GM18508 (cell line): Measurements from ENCODE around the gene UPF3B.
"Not testable (repeated sequence)": the region's sequence is repeated elsewhere in the genome, so short reads cannot be mapped to it uniquely, and the experiment has no call there.

Source experiments
- ATAC-seq: cut with Tn5 transposase; IDR thresholded peaks from one replicate; pipeline ENCODE4 v1.9.1; 2021; ENCODE audit warnings: moderate number of reproducible peaks; ENCODE audit not compliant: insufficient read depth, unreplicated experiment

Gene UPF3B

DNA sequence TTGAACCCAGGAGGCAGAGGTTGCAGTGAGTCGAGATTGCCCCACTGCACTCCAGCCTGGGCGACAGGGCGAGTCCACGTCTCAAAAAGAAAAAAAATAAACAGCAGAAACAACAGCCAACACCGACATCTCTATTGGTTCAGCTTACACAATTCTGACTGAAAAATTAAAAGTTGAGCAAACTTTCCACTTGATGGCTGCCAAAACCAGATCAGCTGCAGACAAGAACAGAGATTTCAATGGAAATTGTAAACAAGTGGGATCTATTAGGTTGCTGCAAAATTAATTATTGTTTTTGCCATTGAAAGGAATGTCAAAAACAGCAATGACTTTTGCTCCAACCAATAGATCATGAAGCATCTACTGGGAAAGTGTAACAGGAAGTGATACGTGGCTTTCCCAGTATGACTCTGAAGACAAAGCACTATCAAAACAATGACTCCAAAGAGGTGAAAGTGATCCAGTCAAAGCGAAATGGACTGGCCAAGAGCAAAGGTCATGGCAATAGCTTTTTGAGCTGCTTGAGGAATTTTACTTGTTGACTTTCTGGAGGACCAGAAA, 26.3 kb downstream of the UPF3B start:
- ATAC-seq: no peak

DNA sequence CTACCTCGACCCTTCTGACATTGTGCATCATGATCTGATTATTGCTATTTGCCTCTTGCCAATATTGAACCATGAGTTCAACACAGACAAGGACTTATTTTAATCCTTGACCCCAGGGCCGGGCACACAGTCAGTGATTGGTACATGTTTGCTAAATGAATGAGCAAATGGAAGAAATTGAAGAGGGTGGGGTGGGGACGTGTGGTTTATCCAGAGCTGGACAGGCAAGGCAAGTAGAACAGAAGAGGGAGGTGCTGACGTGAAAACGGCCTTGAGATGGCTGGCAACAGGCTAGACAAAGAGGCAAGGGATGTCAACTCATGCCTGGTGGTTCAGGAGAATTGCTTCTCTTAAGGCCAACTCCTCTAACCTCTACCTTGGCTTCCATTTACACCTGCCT, 28.5 kb downstream of the UPF3B start:
- not testable (repeated sequence) for ATAC-seq

DNA sequence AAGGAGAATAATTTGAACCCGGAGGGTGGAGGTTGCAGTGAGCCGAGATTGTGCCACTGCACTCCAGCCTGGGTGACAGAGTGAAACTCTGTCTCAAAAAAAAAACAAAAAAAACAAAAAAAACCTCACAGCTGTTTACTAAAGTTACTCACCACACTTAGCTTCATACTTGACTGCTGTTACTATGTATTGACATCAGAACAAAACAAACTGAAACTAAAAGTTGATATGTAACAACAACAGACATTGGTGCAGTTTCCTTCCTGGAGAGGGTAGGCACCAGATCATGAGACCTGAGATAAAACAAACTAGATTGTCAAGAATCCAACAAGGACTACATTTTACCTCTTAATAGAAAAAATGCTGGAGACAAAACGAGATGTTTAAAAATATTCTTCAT, 31.1 kb downstream of the UPF3B start:
- ATAC-seq: peak; percentile 99

DNA sequence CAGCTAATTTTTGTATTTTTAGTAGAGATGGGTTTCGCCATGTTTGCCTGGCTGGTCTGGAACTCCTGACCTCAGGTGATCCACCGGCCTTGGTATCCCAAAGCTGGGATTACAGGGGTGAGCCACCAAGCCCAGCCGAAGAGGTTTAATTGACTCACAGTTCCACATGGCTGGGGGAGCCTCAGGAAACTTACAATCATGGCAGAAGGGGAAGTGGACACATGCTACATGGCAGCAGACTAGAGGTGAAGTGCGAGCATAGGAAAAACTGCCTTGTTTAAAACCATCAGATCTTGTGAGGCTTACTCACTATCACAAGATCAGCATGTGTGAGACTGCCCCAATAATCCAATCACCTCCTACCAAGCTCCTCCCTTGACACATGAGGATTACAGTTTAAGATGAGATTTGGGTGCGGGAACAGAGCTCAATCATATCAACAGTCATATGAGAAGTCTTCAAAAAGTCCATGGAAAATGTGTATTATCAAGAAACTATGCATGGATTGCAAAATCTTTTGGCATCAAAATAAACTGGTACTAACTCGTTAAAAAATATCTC, 35.6 kb downstream of the UPF3B start:
- ATAC-seq: no peak

DNA sequence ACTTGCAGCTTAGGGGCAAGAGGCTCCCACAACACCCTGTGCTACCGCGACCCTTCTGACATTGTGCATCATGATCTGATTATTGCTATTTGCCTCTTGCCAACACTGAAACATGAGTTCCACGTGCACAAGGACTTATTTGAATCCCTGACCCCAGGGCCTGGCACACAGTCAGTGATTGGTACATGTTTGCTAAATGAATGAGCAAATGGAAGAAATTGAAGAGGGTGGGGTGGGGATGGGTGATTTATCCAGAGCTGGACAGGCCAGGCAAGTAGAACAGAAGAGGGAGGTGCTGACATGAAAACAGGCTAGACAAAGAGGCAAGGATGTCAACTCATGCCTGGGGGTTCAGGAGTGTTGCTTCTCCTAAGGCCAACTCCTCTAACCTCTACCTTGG, 36.5 kb downstream of the UPF3B start:
- ATAC-seq: no peak

DNA sequence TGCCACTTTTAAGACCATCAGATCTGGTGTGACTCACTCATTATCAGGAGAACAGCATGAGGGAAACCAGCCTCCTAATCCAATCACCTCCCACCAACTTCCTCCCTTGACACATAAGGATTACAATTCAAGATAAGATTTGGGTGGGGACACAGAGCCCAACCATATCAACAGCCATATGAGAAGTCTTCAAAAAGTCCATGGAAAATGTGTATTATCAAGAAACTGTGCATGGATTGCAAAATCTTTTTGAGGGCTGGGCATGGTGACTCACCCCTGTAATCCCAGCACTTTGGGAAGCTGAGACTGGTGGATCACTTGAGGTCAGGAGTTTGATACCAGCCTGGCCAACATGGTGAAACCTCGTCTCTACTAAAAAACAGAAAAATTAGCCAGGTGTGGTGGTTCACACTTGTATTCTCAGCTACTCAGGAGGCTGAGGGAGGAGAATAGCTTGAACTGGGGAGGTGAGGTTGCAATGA, 43.5 kb downstream of the UPF3B start:
- ATAC-seq: no peak

DNA sequence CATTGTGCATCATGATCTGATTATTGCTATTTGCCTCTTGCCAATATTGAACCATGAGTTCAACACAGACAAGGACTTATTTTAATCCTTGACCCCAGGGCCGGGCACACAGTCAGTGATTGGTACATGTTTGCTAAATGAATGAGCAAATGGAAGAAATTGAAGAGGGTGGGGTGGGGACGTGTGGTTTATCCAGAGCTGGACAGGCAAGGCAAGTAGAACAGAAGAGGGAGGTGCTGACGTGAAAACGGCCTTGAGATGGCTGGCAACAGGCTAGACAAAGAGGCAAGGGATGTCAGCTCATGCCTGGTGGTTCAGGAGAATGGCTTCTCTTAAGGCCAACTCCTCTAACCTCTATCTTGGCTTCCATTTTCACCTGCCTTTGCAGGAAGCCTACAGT, 44.3 kb downstream of the UPF3B start:
- not testable (repeated sequence) for ATAC-seq

DNA sequence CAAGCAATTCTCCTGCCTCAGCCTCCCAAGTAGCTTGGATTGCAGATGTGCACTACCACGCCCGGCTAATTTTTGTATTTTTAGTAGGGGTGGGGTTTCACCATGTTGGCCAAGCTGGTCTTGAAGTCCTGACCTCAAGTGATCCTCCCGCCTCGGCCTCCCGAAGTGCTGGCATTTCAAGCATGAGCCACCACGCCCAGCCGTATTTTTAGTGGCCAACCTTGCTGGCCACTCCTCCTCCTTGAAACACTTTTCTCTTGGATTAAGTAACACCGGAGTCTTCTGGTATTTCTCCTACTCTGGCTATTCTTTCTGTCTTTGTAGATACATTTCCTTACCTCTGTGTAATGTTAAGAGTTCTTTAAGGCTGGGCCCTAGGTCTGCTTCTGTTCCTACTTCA, 50.2 kb downstream of the UPF3B start:
- ATAC-seq: no peak

DNA sequence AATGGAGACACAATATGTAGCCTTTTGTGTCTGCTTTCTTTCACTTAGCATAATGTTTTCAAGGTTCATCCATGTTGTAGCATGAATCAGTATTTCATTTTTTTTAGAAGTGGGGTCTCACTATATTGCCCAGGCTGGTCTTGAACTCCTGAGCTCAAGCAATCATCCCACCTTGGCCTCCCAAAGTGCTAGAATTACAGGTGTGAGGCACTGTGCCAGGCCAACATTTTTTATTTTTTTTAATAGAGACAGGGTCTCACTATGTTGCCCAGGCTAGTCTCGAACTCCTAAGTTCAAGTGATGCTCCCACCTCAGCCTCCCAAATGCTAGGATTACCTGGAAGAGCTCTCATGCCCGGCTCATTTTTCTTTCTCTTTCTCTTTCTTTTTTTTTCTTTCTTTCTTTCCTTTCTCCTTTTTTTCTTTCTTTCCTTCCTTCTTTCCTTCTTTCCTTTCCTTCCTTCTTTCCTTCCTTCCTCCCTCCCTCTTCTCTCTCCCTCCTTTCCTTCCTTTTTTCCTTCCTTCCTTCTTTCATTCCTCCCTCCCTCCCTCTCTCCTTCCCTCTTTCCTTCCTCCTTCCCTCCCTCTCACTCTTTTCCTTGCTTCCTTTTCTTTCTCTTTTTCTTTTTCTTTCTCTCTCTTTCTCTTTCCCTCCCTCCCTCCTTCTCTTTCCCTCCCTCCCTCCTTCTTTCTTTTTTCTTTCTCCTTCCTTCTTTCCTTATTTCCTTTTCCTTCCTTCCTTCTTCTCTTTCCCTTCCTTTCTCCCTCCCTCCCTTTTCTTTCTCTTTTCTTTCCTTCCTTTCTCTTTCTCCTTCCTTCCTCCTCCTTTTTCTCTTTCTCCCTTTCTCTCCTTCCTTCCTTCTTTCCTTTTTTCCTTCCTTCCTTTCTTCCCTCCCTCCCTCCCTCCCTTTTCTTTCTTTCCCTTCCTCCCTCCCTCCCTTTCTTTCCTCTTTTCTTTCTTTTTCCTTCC, 51.2 kb downstream of the UPF3B start:
- ATAC-seq: no peak

DNA sequence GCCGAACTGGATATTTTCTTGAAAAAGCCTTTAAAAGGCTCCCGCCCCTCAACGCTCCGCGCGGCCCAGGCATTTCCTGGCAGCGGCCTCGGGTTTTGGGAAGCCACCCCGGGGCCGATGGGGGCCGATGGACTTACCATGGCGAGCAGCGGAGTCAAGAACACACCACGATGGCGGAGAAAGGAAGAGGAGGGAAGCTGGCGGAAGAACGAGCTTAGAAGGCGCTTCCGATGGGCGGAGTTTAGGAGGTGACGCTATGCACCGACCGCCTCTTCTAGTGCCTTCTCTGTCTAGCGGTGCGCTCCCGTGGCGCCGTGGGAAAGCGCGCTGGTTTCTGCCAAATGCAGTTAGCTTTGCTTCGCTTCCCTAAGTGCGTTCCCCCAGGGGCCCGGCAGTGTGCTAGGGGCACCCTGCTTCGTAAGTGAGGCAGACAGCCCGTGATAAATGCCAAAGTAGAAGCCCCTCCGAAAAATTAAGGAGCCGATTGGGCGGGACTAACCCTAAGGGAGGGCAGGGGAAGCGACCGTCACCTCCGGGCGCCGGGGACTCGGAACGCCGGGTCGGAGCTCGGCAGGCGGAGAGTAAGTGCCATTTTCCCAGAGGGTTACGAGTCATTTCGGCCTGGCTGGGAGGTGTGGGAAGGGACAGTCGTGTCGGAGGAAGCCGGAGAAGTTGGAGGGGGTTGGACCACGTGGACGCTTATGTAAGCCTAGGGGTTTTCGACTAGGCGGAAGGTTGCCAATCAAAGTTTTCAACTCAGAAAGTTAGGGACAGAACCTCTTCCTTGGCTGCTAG, 61.1 kb downstream of the UPF3B start, which contains the start of gene RPL39:
TSS of gene RPL39 (minus strand) at position 194 of the 795 bp plus-strand sequence. CDS start at position 140, 54 bp downstream.
- ATAC-seq: peak; percentile 85

DNA sequence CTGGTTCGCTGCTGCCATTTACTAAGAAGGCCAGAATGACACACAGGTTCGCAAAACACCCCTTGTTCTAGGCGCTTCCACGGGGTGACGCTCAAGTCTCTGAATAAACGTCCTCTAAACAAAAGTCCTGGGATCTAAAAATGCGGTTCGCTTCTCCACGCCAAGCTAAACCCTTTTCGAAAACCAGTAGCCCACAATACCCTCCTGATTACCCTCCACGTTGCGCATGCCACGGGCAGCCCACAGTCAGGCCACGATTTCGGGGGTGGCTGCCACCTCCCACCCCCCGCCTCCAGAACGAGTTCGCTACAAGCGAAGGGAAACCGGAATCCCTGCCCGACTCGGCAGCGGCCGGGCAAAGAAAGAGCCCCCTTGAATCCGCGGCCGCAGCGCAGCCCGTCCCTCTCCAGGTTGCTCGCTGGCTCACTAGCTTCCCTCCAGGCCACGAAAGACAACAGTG, 61.8 kb downstream of the UPF3B start:
- ATAC-seq: peak; percentile 5

DNA sequence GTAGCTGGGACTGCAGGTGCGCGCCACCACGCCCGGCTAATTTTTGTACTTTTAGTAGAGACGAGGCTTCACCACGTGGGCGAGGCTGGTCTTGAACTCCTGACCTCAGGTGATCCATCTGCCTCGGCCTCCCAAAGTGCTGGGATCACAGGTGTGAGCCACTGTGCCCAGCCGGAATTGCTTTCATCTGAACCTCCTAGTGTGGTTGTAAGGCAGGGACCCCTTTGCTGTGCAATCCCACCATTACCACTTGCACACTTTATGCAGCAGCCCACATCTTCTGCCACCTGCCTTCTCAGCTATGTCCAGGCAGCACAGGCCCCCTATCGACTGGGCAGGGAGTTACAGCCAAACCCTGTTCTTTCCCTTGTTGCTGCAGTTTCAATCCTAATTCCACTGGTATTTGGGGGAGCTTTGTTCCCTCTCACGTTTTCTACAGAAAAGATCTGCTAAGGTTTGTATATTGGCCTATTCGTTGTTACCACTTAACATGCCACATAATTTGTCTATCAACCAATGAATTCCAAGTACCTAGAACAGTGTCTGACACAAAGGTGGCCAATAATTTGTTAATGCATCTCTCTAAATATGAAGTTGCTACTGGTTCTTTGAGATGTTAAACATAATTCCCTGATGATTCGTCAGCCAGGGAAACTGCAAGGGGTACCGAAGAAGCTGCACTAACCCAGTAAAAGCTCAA, 67.9 kb downstream of the UPF3B start:
- no peak for ATAC-seq
